Measurements from ENCODE around the gene SNORC.

The SNORC gene

DNA sequence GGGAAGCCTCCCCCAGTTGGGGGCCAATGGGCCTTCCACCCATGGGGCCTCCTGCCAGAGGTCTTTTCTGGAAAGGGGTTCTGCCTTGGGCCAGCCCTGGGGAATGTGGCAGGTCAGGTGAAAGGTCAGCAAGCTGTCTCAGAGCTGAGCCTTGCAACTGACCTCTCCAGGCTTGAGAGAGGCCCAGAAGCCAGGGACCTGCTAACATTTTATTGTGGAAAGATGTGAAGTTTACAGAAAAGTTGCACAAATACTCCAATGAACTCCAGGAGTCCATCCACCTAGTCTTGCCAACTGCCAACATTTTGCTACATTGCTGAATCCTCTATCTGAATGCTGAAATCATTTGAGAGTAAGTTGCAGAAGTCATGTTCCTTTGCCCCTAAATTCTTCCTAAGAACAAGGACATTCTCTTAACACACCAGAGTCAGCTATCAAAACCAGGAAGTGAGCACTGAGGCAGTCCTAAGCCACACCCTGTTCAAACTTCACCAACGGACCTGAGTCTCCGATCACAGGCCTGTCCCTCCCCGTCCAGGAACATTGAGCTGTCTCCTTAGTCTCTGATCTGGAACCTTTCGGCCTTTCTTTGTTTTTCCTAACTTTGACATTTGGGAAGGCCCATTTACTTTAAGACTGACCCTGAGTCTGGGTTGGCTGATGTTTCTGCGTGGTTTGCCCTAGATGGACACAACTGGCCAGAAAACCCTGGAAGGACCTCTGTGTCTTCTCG is 4.0 kb downstream of the SNORC start:
- no peak overlapping the region for H3K4me3 ChIP-seq (ENCODE audit: low read depth, low read length)
- TF ChIP-seq, protein P1, sequence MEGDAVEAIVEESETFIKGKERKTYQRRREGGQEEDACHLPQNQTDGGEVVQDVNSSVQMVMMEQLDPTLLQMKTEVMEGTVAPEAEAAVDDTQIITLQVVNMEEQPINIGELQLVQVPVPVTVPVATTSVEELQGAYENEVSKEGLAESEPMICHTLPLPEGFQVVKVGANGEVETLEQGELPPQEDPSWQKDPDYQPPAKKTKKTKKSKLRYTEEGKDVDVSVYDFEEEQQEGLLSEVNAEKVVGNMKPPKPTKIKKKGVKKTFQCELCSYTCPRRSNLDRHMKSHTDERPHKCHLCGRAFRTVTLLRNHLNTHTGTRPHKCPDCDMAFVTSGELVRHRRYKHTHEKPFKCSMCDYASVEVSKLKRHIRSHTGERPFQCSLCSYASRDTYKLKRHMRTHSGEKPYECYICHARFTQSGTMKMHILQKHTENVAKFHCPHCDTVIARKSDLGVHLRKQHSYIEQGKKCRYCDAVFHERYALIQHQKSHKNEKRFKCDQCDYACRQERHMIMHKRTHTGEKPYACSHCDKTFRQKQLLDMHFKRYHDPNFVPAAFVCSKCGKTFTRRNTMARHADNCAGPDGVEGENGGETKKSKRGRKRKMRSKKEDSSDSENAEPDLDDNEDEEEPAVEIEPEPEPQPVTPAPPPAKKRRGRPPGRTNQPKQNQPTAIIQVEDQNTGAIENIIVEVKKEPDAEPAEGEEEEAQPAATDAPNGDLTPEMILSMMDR (IDR thresholded peaks at IDR 0.05; ENCODE audit: low read depth, low read length), result no peak

DNA sequence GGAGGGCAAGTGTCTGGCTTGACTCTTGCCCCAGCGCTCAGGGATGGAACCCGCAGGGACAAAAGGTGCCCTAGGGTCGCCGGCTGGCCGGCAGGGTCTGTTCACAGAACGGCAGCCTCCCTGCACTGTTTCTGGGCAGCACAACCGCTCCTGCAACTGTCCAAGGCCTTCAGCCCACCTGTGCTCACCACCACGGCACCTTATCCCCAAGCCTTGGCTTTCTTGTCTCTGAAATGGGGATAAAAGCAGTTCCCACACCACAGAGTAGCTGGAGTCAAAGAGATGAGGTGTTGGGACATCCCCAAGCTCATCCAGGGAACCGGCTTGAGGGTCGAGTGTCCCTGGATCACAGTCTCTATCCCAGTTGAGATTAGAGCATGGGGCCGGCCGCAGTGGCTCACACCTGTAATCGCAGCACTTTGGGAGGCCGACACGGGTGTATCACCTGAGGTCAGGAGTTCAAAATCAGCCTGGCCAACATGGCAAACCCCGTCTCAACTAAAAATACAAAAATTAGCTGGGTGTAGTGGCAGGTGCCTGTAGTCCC is 4.7 kb downstream of the SNORC start:
- TF ChIP-seq, protein P1 (IDR thresholded peaks at IDR 0.05; ENCODE audit: low read depth, low read length), result no peak
- H3K4me3 ChIP-seq (ENCODE audit: low read depth, low read length), result no peak overlapping the region

DNA sequence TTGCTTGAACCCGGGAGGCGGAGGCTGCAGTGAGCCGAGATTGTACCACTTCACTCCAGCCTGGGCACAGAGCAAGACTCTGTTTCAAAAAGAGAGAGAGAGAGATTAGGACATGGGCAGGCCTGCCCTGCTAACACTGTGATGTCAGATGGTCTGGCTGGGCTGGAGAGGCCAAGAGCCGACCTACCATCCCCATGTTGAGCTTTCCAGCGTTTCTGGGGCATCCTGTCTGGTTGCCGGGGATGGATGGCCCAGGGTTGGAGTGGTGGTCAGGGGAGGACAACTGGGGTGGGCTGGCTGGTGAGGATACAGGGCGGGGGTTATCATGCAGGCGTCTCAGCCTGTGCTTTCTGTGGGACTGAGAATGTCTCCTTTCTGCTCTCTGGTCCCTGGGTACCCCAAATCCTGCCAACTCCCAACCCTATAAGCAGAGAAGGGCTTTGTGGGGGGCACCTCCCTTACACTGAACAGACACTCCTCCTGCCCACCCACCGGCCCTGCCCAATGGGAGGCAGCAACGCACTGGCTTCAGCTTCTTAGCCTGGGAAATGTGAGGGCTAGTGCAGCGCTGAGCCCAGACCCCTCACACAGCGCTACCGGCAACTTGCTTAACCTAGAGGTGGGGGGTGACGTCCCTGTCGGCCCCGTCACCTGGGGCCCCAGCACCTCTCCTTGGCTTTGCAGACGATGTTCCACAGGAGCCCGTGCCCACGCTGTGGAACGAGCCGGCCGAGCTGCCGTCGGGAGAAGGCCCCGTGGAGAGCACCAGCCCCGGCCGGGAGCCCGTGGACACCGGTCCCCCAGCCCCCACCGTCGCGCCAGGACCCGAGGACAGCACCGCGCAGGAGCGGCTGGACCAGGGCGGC is 5.4 kb downstream of the SNORC start:
- no peak overlapping the region for H3K4me3 ChIP-seq (ENCODE audit: low read depth, low read length)
- TF ChIP-seq, protein P1 (IDR thresholded peaks at IDR 0.05; ENCODE audit: low read depth, low read length), result no peak

DNA sequence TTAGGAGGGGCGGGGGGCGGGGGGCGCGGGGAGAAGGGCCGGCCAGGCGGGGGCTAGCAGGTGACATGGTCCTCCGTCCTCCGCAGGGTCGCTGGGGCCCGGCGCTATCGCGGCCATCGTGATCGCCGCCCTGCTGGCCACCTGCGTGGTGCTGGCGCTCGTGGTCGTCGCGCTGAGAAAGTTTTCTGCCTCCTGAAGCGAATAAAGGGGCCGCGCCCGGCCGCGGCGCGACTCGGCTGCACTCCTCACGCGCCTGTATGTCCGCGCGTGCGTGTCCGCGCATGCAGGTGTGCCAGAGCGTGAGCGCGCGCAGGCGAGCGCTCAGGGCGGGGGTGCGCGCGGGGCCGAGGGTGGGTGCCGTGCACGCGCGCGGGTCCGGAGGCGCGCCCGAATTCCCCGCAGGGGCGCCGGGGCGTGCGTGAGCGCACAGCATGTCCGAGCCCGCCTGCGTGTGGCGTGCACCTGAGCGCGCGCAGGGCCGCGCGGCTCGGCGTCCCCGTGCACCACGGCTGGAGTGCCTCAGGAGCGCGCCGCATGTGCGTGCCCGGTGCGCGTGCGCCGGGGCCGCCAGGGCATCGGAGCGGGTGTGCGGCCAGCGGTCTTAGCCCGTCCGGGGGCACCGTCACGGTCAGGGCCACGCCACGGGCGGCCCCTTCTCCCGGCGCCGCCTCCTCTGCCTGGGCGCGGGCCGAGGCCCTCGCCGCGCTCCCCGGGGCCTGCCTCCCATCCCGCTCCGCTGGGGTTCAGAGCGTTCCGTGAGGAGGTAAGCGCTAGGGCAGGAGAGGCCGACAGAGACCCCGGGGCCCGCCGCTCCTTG is 6.3 kb downstream of the SNORC start:
- TF ChIP-seq, protein P1 (IDR thresholded peaks at IDR 0.05; ENCODE audit: low read depth, low read length), result no peak
- no peak overlapping the region for H3K4me3 ChIP-seq (ENCODE audit: low read depth, low read length)

DNA sequence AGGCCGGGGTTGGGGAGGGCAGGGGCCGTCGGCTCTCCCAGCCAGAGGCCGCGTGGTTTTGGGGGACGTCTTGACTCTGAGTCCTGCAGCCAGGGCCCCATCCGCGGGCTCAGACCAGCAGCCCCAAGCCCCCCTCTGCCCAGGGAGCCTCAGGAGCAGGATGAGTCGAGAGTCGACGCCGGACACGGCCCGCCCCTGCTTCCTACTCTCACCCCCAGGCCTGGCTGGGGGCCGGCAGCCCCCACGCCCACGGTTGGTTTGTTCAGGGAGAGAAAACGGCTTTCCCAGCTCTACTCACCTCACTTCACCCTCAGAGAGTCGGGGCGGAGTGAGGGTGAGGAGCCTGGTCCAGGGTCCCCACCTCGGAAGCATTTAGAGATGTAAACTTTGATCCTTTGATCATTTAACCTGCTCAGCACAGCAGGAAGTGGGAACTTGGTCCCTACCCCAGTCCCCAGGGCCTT is 6.9 kb downstream of the SNORC start:
- H3K4me3 ChIP-seq (ENCODE audit: low read depth, low read length), result no peak overlapping the region
- TF ChIP-seq, protein P1 (IDR thresholded peaks at IDR 0.05; ENCODE audit: low read depth, low read length), result no peak

DNA sequence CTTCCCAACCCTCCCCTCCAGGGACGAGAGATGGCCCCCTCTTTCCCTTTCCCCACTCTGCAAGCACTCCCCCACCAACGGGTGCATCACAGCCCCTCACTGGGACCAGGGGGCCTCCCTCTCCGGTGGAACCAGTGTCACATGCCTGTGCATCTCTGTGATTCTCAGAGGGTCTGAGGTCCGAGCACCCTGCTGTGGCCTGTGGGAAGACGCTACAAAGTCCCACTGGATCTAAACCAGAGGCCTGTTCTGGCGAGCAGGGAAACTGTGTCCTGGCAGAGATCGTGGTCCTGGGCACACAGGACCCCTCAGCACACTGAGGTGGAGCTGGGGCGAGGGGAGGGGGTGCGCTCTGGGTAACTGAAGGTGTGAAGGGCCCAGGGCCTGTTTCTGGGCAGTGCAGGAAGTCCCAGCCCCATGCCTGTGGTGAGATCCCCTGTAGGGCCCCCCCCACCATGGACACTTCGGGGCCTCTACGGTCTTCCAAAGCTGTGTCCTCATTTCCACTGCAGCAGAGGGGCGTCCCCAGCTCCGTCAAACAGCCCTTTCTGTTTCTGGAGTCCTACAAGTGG is 8.0 kb downstream of the SNORC start:
- TF ChIP-seq, protein P1 (IDR thresholded peaks at IDR 0.05; ENCODE audit: low read depth, low read length), result no peak
- no peak overlapping the region for H3K4me3 ChIP-seq (ENCODE audit: low read depth, low read length)

Measured in WI38 (cell line).